Osteoblast (primary cell): ENCODE measurements around the gene HLA-DQA1. TPM values are rescaled to one million over a fixed set of nuclear protein-coding genes. Genes with fewer than 3 reads are reported as not detected.
"Not testable (repeated sequence)": the region's sequence is repeated elsewhere in the genome, so short reads cannot be mapped to it uniquely, and the experiment has no call there.

Experiments used
- DNase-seq: peaks from one replicate; pipeline ENCODE4 v3.0.0; 2011; ENCODE audit warnings: low spot score, mixed read lengths; ENCODE audit not compliant: insufficient read length; ENCODE audit errors: missing footprints
- H2AFZ ChIP-seq: 2 replicates; pipeline ENCODE4 v1.6.0; 2011; ENCODE audit warnings: mild to moderate bottlenecking, low read length
- H3K27ac ChIP-seq: 2 replicates; pipeline ENCODE4 v1.5.1; 2011; ENCODE audit warnings: mild to moderate bottlenecking, low read depth, low read length, moderate library complexity
- H3K27me3 ChIP-seq: 2 replicates; pipeline ENCODE4 v1.6.0; 2012; ENCODE audit warnings: mild to moderate bottlenecking, control low read depth, inconsistent platforms, low read length, moderate library complexity; ENCODE audit not compliant: insufficient read depth
- H3K36me3 ChIP-seq: 2 replicates; pipeline ENCODE4 v1.5.1; 2011; ENCODE audit warnings: mild to moderate bottlenecking, low read length, control low read depth, moderate library complexity; ENCODE audit not compliant: insufficient read depth
- H3K4me1 ChIP-seq: 2 replicates; pipeline ENCODE4 v1.5.1; 2011; ENCODE audit warnings: mild to moderate bottlenecking, low read length, control low read depth, moderate library complexity; ENCODE audit not compliant: insufficient read depth
- H3K4me2 ChIP-seq: 2 replicates; pipeline ENCODE4 v1.6.0; 2011; ENCODE audit warnings: mild to moderate bottlenecking, low read length; ENCODE audit not compliant: insufficient read depth
- H3K4me3 ChIP-seq: fragments of 200-600 bp; sonication (generic); 3 replicates; pipeline ENCODE4 v1.5.1; 2012; ENCODE audit warnings: mild to moderate bottlenecking, low read length, inconsistent platforms; ENCODE audit not compliant: insufficient read depth
- H3K79me2 ChIP-seq: 2 replicates; pipeline ENCODE4 v1.6.0; 2012; ENCODE audit warnings: mild to moderate bottlenecking, low read length, control low read depth, inconsistent platforms; ENCODE audit not compliant: insufficient read depth
- H3K9me3 ChIP-seq: 2 replicates; pipeline ENCODE4 v1.5.1; 2011; ENCODE audit warnings: low read depth, low read length, control low read depth
- H4K20me1 ChIP-seq: 2 replicates; pipeline ENCODE4 v1.6.0; 2012; ENCODE audit warnings: mild to moderate bottlenecking, low read length, control low read depth; ENCODE audit not compliant: insufficient read depth
- CTCF ChIP-seq: IDR thresholded peaks from 2 replicates; pipeline ENCODE4 v1.5.1; 2011; ENCODE audit warnings: mild to moderate bottlenecking, low read depth, low read length, moderate library complexity; ENCODE audit errors: extremely low read depth
- total RNA-seq: library from RNA; depleted of rRNA; stranded (reverse); fragments of >200 nt; gene quantifications from 2 replicates; pipeline ENCODE4 v1.2.3, GENCODE V29; 2012

Gene HLA-DQA1
- total RNA-seq, 1 donor, result not detected

GRCh38 chr6:32666420-32667300, 29.5 kb downstream of the HLA-DQA1 start, which contains the start of gene HLA-DQB1:
TSS of gene HLA-DQB1 (minus strand) at chr6:32666657. CDS start at chr6:32666607, 50 bp downstream.
- DNase-seq, result peak; percentile 86

GRCh38 chr6:32668226-32668747, 31.1 kb downstream of the HLA-DQA1 start:
- no peak overlapping the region for H3K4me2 ChIP-seq
- no peaks in the 10 kb centered on the region for H3K9me3 ChIP-seq
- H2AFZ ChIP-seq, result no peak overlapping the region
- TF ChIP-seq CTCF, result no peak
- H3K79me2 ChIP-seq, result no peaks in the 10 kb centered on the region
- H3K27me3 ChIP-seq, result peaks cover 7% of the 10 kb centered on the region
- no peaks in the 10 kb centered on the region for H3K36me3 ChIP-seq
- no peaks in the 10 kb centered on the region for H4K20me1 ChIP-seq
- no peak overlapping the region for H3K4me3 ChIP-seq
- no peaks in the 10 kb centered on the region for H3K4me1 ChIP-seq
- H3K27ac ChIP-seq, result no peak overlapping the region
- peak; percentile 32 for DNase-seq

More at GRCh38 chr6:32666420-32667300, 29.5 kb downstream of the HLA-DQA1 start, which contains the start of gene HLA-DQB1:
- Histone ChIP-seq H3K79me2 (no peaks in the 10 kb centered on the region), H3K4me2 (no peak within 1 kb of the TSS), H3K27me3 (peaks cover 7% of the 10 kb centered on the region), H3K27ac (no peak within 1 kb of the TSS), H2AFZ (no peak within 1 kb of the TSS), H3K4me1 (no peaks in the 10 kb centered on the region), H3K9me3 (no peaks in the 10 kb centered on the region), H3K36me3 (no peaks in the 10 kb centered on the region), H3K4me3 (no peak within 1 kb of the TSS), H4K20me1 (no peaks in the 10 kb centered on the region)
- no peak for TF ChIP-seq CTCF

- no peaks in the 10 kb centered on the region for H3K79me2 ChIP-seq
- no peak for TF ChIP-seq CTCF
- H4K20me1 ChIP-seq, result no peaks in the 10 kb centered on the region
- no peaks in the 10 kb centered on the region for H3K9me3 ChIP-seq
- no peak overlapping the region for H3K4me3 ChIP-seq
- no peak for DNase-seq
- no peak overlapping the region for H2AFZ ChIP-seq
- peaks cover 7% of the 10 kb centered on the region for H3K27me3 ChIP-seq
- H3K4me2 ChIP-seq, result no peak overlapping the region
- H3K4me1 ChIP-seq, result no peaks in the 10 kb centered on the region
- H3K27ac ChIP-seq, result no peak overlapping the region
- no peaks in the 10 kb centered on the region for H3K36me3 ChIP-seq
Measured at GRCh38 chr6:32669240-32669639, 32.0 kb downstream of the HLA-DQA1 start.

GRCh38 chr6:32669893-32670292, 32.7 kb downstream of the HLA-DQA1 start:
- no peak overlapping the region for H3K4me2 ChIP-seq
- H3K9me3 ChIP-seq, result no peaks in the 10 kb centered on the region
- DNase-seq, result no peak
- H2AFZ ChIP-seq, result no peak overlapping the region
- H4K20me1 ChIP-seq, result no peaks in the 10 kb centered on the region
- no peaks in the 10 kb centered on the region for H3K79me2 ChIP-seq
- H3K4me1 ChIP-seq, result no peaks in the 10 kb centered on the region
- H3K27me3 ChIP-seq, result peaks cover 7% of the 10 kb centered on the region
- no peak overlapping the region for H3K27ac ChIP-seq
- no peak for TF ChIP-seq CTCF
- no peak overlapping the region for H3K4me3 ChIP-seq
- H3K36me3 ChIP-seq, result no peaks in the 10 kb centered on the region

- H3K79me2 ChIP-seq, H3K4me1 ChIP-seq, DNase-seq, H3K4me3 ChIP-seq, H3K27me3 ChIP-seq, H4K20me1 ChIP-seq, H3K36me3 ChIP-seq, H3K27ac ChIP-seq, H3K4me2 ChIP-seq, H3K9me3 ChIP-seq, H2AFZ ChIP-seq: not testable (repeated sequence)
Measured at GRCh38 chr6:32671908-32672307, 34.7 kb downstream of the HLA-DQA1 start.

- H3K4me2 ChIP-seq, DNase-seq: not testable (repeated sequence)
Measured at GRCh38 chr6:32674123-32674522, 36.9 kb downstream of the HLA-DQA1 start.

More at GRCh38 chr6:32674123-32674522, 36.9 kb downstream of the HLA-DQA1 start:
- H4K20me1 ChIP-seq, H3K36me3 ChIP-seq, H3K27ac ChIP-seq, H3K9me3 ChIP-seq, H3K79me2 ChIP-seq, H3K27me3 ChIP-seq, H3K4me3 ChIP-seq, H3K4me1 ChIP-seq, H2AFZ ChIP-seq: not testable (repeated sequence)
